Measurements from ENCODE around the gene DLGAP1. TPM values are rescaled to one million over a fixed set of nuclear protein-coding genes. Genes with fewer than 3 reads are reported as not detected.

Gene DLGAP1
- total and polyA plus RNA-seq, 3 donors from 2014 or later, result 18.6 to 93.8 (median 69.1) TPM

- Histone ChIP-seq H3K36me3 (ENCODE audit: low read depth, missing control alignments) (no peaks in the 10 kb centered on the region), H3K4me3 (no peak overlapping the region), H3K9me3 (no peaks in the 10 kb centered on the region), H3K27ac (no peak overlapping the region), H3K4me1 (no peaks in the 10 kb centered on the region), H3K27me3 (no peaks in the 10 kb centered on the region)
- TF ChIP-seq, protein P1, sequence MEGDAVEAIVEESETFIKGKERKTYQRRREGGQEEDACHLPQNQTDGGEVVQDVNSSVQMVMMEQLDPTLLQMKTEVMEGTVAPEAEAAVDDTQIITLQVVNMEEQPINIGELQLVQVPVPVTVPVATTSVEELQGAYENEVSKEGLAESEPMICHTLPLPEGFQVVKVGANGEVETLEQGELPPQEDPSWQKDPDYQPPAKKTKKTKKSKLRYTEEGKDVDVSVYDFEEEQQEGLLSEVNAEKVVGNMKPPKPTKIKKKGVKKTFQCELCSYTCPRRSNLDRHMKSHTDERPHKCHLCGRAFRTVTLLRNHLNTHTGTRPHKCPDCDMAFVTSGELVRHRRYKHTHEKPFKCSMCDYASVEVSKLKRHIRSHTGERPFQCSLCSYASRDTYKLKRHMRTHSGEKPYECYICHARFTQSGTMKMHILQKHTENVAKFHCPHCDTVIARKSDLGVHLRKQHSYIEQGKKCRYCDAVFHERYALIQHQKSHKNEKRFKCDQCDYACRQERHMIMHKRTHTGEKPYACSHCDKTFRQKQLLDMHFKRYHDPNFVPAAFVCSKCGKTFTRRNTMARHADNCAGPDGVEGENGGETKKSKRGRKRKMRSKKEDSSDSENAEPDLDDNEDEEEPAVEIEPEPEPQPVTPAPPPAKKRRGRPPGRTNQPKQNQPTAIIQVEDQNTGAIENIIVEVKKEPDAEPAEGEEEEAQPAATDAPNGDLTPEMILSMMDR (IDR thresholded peaks at IDR 0.05), result no peak
- intact Hi-C loops (cut with DNase I; ENCODE audit: low total_unique reads), result no loop called here
- WGBS, 2 donors, result 75 to 84% methylated on average over 6 of the region's 6 CpGs
- DNase-seq, result no peak
Measured at GRCh38 chr18:4356929-4357328, 98.2 kb downstream of the DLGAP1 start.

- Histone ChIP-seq H3K36me3 (ENCODE audit: low read depth, missing control alignments) (no peaks in the 10 kb centered on the region), H3K4me3 (no peak overlapping the region), H3K27me3 (no peaks in the 10 kb centered on the region), H3K27ac (no peak overlapping the region), H3K4me1 (no peaks in the 10 kb centered on the region), H3K9me3 (no peaks in the 10 kb centered on the region)
- intact Hi-C loops (cut with DNase I; ENCODE audit: low total_unique reads), result no loop called here
- 55 to 64% methylated on average over 9 of the region's 9 CpGs for WGBS, 2 donors
- no peak for DNase-seq
- TF ChIP-seq, protein P1 (IDR thresholded peaks at IDR 0.05), result no peak
- TF ChIP-seq POLR2A (IDR thresholded peaks at IDR 0.05), result no peak
Measured at GRCh38 chr18:4353853-4354418, 101.2 kb downstream of the DLGAP1 start.

DNA sequence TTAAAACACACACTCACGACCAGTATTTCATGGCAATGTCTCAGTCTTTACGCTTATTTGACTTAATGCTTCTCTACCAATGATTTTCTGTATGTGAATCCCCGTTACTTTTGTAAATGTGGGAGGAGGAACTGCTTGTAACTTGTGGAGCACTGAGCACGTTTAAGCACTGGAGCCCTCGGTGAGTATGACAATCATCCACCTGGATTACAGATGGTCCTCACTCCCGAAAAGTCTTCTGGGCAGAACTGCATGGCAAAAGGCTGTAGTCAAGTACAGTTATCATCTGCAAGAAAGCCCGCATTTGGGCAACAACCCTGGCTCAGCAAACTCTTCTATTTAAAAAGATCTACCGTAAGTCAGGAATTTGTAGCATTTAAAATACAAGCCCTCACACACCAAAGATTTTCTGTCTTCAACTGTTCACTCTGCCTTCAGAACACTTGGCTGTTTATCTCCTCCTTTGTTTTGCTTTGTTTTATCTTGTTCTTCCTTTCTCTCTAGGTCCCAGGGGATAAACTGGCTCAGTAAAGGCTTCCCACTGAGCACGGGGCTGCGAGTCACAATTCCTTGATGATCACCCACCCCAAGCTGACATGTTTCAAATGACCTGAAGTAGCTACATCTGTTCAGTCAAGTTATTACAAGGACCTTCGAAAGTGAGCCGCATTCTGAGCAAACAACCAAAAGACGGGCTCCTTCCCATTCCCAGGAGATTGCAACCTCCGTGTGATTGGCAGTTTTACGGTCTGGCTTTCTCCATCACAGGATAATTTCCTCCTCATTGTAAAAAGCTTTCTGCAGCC is 102.2 kb downstream of the DLGAP1 start:
- intact Hi-C loops (cut with DNase I; ENCODE audit: low total_unique reads), result no loop called here
- DNase-seq, result no peak
- no peaks in the 10 kb centered on the region for H3K4me1 ChIP-seq
- H3K27me3 ChIP-seq, result no peaks in the 10 kb centered on the region
- no peaks in the 10 kb centered on the region for H3K9me3 ChIP-seq
- H3K4me3 ChIP-seq, result no peak overlapping the region
- no peak for TF ChIP-seq POLR2A (IDR thresholded peaks at IDR 0.05)
- TF ChIP-seq, protein P1 (IDR thresholded peaks at IDR 0.05), result no peak
- WGBS, 2 donors, result 39 to 42% methylated on average over 15 of the region's 15 CpGs
- H3K36me3 ChIP-seq (ENCODE audit: low read depth, missing control alignments), result no peaks in the 10 kb centered on the region
- H3K27ac ChIP-seq, result no peak overlapping the region

GRCh38 chr18:4351005-4351404 is 104.1 kb downstream of the DLGAP1 start:
- Histone ChIP-seq H3K9me3 (no peaks in the 10 kb centered on the region), H3K27ac (no peak overlapping the region), H3K4me1 (no peaks in the 10 kb centered on the region), H3K27me3 (no peaks in the 10 kb centered on the region), H3K36me3 (ENCODE audit: low read depth, missing control alignments) (no peaks in the 10 kb centered on the region), H3K4me3 (no peak overlapping the region)
- no peak for DNase-seq
- 80 to 93% methylated on average over 2 of the region's 2 CpGs for WGBS, 2 donors
- TF ChIP-seq, protein P1 (IDR thresholded peaks at IDR 0.05), result no peak
- no peak for TF ChIP-seq POLR2A (IDR thresholded peaks at IDR 0.05)
- intact Hi-C loops (cut with DNase I; ENCODE audit: low total_unique reads), result no loop called here

All from testis (tissue), 3 donors.